ENCODE results near the gene ANK2.

ANK2 gene

GRCh38 chr4:113077575-113077974 lies 28.1 kb downstream of the ANK2 start:
- TF ChIP-seq, protein P1, sequence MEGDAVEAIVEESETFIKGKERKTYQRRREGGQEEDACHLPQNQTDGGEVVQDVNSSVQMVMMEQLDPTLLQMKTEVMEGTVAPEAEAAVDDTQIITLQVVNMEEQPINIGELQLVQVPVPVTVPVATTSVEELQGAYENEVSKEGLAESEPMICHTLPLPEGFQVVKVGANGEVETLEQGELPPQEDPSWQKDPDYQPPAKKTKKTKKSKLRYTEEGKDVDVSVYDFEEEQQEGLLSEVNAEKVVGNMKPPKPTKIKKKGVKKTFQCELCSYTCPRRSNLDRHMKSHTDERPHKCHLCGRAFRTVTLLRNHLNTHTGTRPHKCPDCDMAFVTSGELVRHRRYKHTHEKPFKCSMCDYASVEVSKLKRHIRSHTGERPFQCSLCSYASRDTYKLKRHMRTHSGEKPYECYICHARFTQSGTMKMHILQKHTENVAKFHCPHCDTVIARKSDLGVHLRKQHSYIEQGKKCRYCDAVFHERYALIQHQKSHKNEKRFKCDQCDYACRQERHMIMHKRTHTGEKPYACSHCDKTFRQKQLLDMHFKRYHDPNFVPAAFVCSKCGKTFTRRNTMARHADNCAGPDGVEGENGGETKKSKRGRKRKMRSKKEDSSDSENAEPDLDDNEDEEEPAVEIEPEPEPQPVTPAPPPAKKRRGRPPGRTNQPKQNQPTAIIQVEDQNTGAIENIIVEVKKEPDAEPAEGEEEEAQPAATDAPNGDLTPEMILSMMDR (IDR thresholded peaks at IDR 0.05) = no peak

DNA sequence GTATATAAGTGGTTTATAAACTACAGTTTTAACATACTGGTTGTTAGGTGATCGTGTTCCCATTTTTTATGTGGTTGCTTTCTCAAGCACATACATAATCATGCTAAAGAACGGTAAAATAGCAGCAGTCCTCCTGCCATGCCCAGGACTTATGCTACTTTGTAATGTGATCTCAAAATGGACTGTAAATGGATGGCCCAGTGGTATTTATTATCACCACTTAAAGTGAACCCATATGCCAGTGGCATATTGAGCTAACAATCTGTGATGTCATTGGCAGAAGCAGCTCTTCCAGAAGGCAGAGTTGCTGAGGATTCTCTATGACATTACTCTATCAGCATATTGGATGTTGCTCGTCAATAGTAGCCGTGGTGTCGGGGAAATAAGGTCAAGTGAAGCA lies 28.6 kb downstream of the ANK2 start:
- TF ChIP-seq, protein P1 (IDR thresholded peaks at IDR 0.05) = no peak

DNA sequence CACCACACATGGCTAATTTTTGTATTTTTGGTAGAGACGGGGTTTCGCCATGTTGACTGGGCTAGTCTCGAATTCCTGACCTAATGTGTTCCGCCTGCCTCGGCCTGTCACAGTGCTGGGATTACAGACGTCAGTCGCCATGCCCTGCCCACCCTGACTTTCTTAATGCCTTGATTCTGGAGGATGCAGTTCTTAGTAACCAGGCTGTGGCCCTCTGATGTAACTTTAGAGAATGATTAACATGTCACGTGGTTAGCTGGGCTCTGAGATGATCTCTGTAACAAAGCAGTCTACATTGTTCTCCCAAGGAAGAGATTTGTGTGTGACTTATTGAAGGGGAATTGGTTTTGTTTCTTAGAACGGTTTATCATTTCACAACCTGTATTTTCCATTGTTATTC lies 30.6 kb downstream of the ANK2 start:
- TF ChIP-seq, protein P1 (IDR thresholded peaks at IDR 0.05) = no peak

- TF ChIP-seq, protein P1 (IDR thresholded peaks at IDR 0.05) = no peak
Measured at GRCh38 chr4:113080624-113081023, 31.2 kb downstream of the ANK2 start.

GRCh38 chr4:113083346-113083745 lies 33.9 kb downstream of the ANK2 start:
- TF ChIP-seq, protein P1 (IDR thresholded peaks at IDR 0.05) = no peak

GRCh38 chr4:113086172-113086695 lies 36.8 kb downstream of the ANK2 start:
- TF ChIP-seq, protein P1 (IDR thresholded peaks at IDR 0.05) = no peak

DNA sequence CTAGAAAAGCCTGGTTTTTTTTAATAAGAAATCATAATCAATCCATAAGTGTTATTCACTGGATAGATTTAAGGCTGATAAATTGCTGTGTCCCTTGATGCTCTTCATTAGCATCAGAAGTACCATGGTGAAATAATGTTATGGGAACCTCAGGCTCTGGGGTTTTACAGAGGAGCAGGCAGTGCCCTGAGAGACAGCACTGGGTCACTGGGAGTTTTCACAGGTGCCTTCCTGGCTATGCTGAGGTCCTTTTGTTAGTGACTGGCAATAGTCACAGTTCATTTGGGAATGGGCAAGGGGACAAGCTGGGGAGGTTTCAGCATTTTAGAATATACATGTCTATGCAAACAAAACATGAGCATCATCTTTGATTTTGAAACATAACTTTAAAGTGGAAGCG lies 38.6 kb downstream of the ANK2 start:
- TF ChIP-seq, protein P1 (IDR thresholded peaks at IDR 0.05) = no peak

- TF ChIP-seq, protein P1 (IDR thresholded peaks at IDR 0.05) = no peak
Measured at GRCh38 chr4:113090954-113091353, 41.5 kb downstream of the ANK2 start.

Data from LNCAP (cell line).